Left ventricle myocardium inferior (tissue), 1 donor: ENCODE results near the gene PARD3B. TPM values are rescaled to one million over a fixed set of nuclear protein-coding genes. Genes with fewer than 3 reads are reported as not detected.

Experiments used
- DNase-seq: peaks from one replicate; pipeline ENCODE4 v3.0.0-alpha.2; 2020
- H3K27ac ChIP-seq: fragments of 200-600 bp; replicated peaks from 2 replicates; pipeline ENCODE4 v1.8.0; 2021
- H3K27me3 ChIP-seq: fragments of 200-600 bp; 2 replicates; pipeline ENCODE4 v1.8.0; 2021; ENCODE audit warnings: low read depth
- H3K36me3 ChIP-seq: fragments of 200-600 bp; 2 replicates; pipeline ENCODE4 v1.8.0; 2021
- H3K4me1 ChIP-seq: fragments of 200-600 bp; 2 replicates; pipeline ENCODE4 v1.8.0; 2021
- H3K4me3 ChIP-seq: fragments of 200-600 bp; 2 replicates; pipeline ENCODE4 v1.8.0; 2021; ENCODE audit warnings: mild to moderate bottlenecking, moderate library complexity
- H3K9me3 ChIP-seq: fragments of 200-600 bp; replicated peaks from 2 replicates; pipeline ENCODE4 v1.8.0; 2021
- intact Hi-C: fragments of 100-400 bp; cut with micrococcal nuclease; formaldehyde crosslinking; loops from one replicate; pipeline ENCODE4 v1.11.0; 2022
- total RNA-seq: library from RNA; stranded (reverse); fragmentation: NEBNext Ultra II Directional; extraction: Animal tissue kit (Norgen Biotek cat#: 25700); gene quantifications from one replicate; pipeline ENCODE4 v1.2.1, GENCODE V29; 2021
- TF ChIP-seq, protein P1 (sequence below): fragments of 200-600 bp; IDR thresholded peaks from 2 replicates; pipeline ENCODE4 v1.8.0; 2021; ENCODE audit warnings: antibody characterized with exemption, mild to moderate bottlenecking, borderline replicate concordance
- donor health status: DM: no; HTN: yes; CAD: no; lungs with severe emphysema.

Gene PARD3B
- total RNA-seq, 1 donor from 2014 or later, result 9.1 TPM

GRCh38 chr2:204971206-204971907, 426.1 kb downstream of the PARD3B start:
- DNase-seq, result no peak
- no peak overlapping the region for H3K4me3 ChIP-seq
- TF ChIP-seq, protein P1, sequence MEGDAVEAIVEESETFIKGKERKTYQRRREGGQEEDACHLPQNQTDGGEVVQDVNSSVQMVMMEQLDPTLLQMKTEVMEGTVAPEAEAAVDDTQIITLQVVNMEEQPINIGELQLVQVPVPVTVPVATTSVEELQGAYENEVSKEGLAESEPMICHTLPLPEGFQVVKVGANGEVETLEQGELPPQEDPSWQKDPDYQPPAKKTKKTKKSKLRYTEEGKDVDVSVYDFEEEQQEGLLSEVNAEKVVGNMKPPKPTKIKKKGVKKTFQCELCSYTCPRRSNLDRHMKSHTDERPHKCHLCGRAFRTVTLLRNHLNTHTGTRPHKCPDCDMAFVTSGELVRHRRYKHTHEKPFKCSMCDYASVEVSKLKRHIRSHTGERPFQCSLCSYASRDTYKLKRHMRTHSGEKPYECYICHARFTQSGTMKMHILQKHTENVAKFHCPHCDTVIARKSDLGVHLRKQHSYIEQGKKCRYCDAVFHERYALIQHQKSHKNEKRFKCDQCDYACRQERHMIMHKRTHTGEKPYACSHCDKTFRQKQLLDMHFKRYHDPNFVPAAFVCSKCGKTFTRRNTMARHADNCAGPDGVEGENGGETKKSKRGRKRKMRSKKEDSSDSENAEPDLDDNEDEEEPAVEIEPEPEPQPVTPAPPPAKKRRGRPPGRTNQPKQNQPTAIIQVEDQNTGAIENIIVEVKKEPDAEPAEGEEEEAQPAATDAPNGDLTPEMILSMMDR, result no peak

GRCh38 chr2:204972161-204972560, 426.9 kb downstream of the PARD3B start:
- Histone ChIP-seq H3K4me1 (peaks cover 20% of the 10 kb centered on the region), H3K36me3 (no peaks in the 10 kb centered on the region), H3K4me3 (no peak overlapping the region), H3K27me3 (no peaks in the 10 kb centered on the region), H3K27ac (no peak overlapping the region), H3K9me3 (no peaks in the 10 kb centered on the region)
- no peak for DNase-seq
- TF ChIP-seq, protein P1, result no peak
- intact Hi-C loops, result no loop called here

More at GRCh38 chr2:204971206-204971907, 426.1 kb downstream of the PARD3B start:
- H3K36me3 ChIP-seq, result no peaks in the 10 kb centered on the region
- intact Hi-C loops, result no loop called here
- H3K9me3 ChIP-seq, result no peaks in the 10 kb centered on the region
- no peaks in the 10 kb centered on the region for H3K27me3 ChIP-seq
- H3K27ac ChIP-seq, result no peak overlapping the region
- peaks cover 23% of the 10 kb centered on the region for H3K4me1 ChIP-seq

- H3K27ac ChIP-seq, result no peak overlapping the region
- intact Hi-C loops, result no loop called here
Measured at GRCh38 chr2:204972606-204973336, 427.5 kb downstream of the PARD3B start.

GRCh38 chr2:204973616-204974015, 428.3 kb downstream of the PARD3B start:
- H3K27ac ChIP-seq, result no peak overlapping the region
- DNase-seq, result no peak
- intact Hi-C loops, result no loop called here
- no peaks in the 10 kb centered on the region for H3K9me3 ChIP-seq
- no peak overlapping the region for H3K4me3 ChIP-seq
- H3K36me3 ChIP-seq, result no peaks in the 10 kb centered on the region
- H3K27me3 ChIP-seq, result no peaks in the 10 kb centered on the region
- TF ChIP-seq, protein P1, result no peak
- peaks cover 18% of the 10 kb centered on the region for H3K4me1 ChIP-seq

More at GRCh38 chr2:204972606-204973336, 427.5 kb downstream of the PARD3B start:
- Histone ChIP-seq H3K36me3 (no peaks in the 10 kb centered on the region), H3K4me1 (peaks cover 18% of the 10 kb centered on the region), H3K4me3 (no peak overlapping the region), H3K9me3 (no peaks in the 10 kb centered on the region), H3K27me3 (no peaks in the 10 kb centered on the region)
- TF ChIP-seq, protein P1, result no peak
- no peak for DNase-seq

DNA sequence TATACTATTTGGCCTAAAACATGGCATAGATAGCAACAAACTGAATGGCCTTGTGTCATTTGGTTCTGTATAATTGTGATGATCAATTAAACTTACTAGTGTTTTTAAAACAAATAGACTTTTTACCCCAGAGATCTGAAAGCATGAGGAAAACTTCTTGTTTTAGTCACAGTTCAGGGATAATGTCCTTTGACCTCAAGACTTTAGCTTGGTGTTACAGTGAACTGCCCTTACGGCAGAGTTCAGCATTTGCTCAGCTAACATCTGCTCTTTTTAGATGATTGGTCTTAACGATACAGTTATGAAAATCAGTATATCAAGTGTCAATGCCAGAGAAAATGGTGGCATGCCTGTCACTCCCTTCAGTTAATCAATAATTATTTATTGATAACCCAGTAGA, 429.2 kb downstream of the PARD3B start:
- TF ChIP-seq, protein P1, result no peak
- peaks cover 18% of the 10 kb centered on the region for H3K4me1 ChIP-seq

More for the DNA sequence above, 429.2 kb downstream of the PARD3B start:
- Histone ChIP-seq H3K9me3 (no peaks in the 10 kb centered on the region), H3K27me3 (no peaks in the 10 kb centered on the region), H3K27ac (no peak overlapping the region), H3K36me3 (no peaks in the 10 kb centered on the region), H3K4me3 (no peak overlapping the region)
- no peak for DNase-seq
- intact Hi-C loops, result no loop called here
